GM12801 (cell line): Measurements from ENCODE around the gene ANKRD35.

Source experiments
- TF ChIP-seq, protein P1 (sequence below): IDR thresholded peaks from one replicate; pipeline ENCODE4 v1.5.1; 2011; ENCODE audit warnings: control low read depth; ENCODE audit not compliant: insufficient read length; ENCODE audit errors: extremely low read depth

ANKRD35 gene

DNA sequence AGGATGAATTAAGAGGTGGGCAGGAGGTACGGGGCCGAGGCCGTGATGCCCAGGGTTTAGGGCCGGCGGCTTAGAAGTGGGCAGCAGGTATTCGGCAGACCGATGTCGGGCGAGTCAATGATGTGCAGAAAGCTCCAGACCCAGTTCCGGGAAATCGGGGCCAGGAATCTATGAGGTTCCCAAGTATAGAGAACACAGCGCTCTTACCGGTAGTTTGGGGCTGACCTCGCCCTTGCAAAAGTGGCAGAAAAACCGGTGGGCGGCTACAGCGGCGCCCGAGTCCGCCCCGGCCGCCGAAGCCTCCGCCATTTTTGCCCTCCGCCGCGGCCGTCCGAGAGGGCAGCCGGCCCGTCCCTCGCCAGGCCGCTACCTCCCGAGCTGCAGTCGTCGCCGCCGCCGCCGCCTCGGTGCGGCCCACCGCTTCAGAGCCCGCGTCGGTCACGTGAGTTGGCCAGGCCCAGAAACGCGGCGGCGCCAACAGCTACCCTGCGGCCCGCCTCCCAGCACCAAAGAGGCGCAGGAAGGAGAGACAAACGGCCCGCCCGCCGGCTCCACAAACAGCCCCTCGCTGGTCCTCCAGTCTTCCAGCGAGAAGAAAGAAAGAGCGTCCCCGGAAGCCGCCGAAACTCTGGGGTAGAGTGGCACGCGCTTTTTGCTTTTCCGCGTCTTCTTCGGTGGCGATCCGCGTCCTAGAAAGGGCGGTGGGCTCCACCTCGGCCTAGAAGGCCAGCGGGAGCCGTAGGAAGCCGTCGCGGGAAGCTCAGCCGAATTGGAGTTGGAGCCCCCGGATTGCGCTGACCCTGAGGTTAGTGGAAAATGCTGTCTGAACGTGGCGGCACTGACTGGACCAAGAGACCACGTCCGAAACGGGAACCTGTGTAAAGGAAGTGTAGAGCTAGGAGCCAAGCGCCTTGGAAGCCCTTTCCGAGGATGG, 61.8 kb downstream of the ANKRD35 start, which contains the start of the genes POLR3C and RNF115:
POLR3C (plus strand) TSS at position 636 of the 934 bp plus-strand sequence. CDS start 1,577 bp downstream, outside the sequence.
RNF115 (minus strand) TSS at position 531 of the 934 bp plus-strand sequence; CDS start at position 309, 222 bp downstream.
- TF ChIP-seq, protein P1, sequence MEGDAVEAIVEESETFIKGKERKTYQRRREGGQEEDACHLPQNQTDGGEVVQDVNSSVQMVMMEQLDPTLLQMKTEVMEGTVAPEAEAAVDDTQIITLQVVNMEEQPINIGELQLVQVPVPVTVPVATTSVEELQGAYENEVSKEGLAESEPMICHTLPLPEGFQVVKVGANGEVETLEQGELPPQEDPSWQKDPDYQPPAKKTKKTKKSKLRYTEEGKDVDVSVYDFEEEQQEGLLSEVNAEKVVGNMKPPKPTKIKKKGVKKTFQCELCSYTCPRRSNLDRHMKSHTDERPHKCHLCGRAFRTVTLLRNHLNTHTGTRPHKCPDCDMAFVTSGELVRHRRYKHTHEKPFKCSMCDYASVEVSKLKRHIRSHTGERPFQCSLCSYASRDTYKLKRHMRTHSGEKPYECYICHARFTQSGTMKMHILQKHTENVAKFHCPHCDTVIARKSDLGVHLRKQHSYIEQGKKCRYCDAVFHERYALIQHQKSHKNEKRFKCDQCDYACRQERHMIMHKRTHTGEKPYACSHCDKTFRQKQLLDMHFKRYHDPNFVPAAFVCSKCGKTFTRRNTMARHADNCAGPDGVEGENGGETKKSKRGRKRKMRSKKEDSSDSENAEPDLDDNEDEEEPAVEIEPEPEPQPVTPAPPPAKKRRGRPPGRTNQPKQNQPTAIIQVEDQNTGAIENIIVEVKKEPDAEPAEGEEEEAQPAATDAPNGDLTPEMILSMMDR: no peak
